ENCODE measurements around the gene ZNF439.
"Not testable (repeated sequence)": the region's sequence is repeated elsewhere in the genome, so short reads cannot be mapped to it uniquely, and the experiment has no call there.

The ZNF439 gene

DNA sequence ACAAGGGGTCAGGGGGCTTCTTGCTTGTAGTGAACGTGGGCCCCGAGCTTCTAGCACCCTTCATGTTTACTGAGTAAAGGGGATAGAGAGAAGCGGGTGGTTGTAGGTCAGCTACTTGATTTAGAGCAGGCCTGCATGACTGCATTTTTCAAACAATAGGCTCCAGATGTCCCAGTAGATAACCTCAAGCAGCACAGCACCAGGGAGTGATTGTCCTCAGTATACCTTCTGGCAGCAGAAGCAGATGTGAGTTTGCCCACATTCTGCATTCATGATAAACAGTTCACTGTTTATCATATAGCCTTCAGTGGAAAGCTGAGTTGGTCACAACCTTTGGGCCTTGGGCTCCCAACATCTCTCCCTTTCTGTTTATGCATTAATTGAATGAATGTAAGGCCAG lies 4.8 kb downstream of the ZNF439 start:
- TF ChIP-seq, protein P1, sequence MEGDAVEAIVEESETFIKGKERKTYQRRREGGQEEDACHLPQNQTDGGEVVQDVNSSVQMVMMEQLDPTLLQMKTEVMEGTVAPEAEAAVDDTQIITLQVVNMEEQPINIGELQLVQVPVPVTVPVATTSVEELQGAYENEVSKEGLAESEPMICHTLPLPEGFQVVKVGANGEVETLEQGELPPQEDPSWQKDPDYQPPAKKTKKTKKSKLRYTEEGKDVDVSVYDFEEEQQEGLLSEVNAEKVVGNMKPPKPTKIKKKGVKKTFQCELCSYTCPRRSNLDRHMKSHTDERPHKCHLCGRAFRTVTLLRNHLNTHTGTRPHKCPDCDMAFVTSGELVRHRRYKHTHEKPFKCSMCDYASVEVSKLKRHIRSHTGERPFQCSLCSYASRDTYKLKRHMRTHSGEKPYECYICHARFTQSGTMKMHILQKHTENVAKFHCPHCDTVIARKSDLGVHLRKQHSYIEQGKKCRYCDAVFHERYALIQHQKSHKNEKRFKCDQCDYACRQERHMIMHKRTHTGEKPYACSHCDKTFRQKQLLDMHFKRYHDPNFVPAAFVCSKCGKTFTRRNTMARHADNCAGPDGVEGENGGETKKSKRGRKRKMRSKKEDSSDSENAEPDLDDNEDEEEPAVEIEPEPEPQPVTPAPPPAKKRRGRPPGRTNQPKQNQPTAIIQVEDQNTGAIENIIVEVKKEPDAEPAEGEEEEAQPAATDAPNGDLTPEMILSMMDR (IDR thresholded peaks at IDR 0.05; ENCODE audit: control insufficient read depth, extremely low read depth, insufficient read depth) = no peak
- no peak for DNase-seq (ENCODE audit: low read depth)
- H3K4me3 ChIP-seq (ENCODE audit: low read depth, low read length) = no peak overlapping the region

DNA sequence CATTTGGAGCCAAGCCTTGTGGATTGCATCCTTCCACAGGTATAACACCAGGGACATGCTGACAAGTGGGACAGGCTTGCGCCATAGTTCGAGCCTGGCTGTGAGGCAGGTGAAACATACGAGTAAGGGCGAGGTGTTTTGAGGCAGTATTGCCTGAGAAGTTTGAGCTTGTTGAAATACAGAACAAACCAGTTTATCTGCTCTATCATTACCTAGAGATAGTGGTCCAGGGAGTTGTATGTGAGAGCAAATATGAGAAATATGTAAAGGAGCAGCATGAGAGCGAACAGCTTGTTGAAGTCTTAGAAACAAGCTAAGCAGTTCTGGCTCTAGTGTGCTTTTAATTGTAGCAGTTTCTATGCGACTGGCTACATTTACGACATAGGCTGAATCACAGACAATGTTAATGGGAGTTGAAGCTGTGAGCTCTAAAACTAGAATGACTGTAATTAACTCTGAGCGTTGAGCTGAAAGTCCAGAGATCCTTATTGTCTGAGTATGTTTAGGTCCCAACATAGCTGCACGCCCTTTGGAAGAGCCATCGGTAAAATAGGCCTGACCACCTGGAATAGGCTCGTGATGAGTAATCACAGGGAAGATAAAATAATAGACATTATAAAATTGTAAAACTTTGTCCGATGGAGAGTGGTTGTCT lies 8.2 kb downstream of the ZNF439 start:
- no peak overlapping the region for H3K4me3 ChIP-seq (ENCODE audit: low read depth, low read length)
- TF ChIP-seq, protein P1 (IDR thresholded peaks at IDR 0.05; ENCODE audit: control insufficient read depth, extremely low read depth, insufficient read depth) = no peak
- no peak for DNase-seq (ENCODE audit: low read depth)

DNA sequence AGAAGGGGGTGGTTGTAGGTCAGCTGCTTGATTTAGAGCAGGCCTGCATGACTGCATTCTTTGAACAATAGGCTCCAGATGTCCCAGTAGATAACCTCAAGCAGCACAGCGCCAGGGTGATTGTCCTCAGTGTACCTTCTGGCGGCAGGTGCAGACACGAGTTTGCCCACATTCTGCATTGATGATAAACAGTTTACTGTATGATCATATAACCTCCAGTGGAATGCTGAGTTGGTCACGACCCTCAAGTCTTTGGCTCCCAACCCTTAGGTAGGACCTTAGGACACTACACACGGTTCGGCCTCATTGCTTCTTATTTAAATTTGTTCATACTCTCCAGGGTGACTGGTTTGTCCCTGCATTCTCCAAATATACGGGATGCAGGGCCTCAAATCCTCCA lies 12.2 kb downstream of the ZNF439 start:
- TF ChIP-seq, protein P1 (IDR thresholded peaks at IDR 0.05; ENCODE audit: control insufficient read depth, extremely low read depth, insufficient read depth) = no peak
- no peak for DNase-seq (ENCODE audit: low read depth)
- no peak overlapping the region for H3K4me3 ChIP-seq (ENCODE audit: low read depth, low read length)

DNA sequence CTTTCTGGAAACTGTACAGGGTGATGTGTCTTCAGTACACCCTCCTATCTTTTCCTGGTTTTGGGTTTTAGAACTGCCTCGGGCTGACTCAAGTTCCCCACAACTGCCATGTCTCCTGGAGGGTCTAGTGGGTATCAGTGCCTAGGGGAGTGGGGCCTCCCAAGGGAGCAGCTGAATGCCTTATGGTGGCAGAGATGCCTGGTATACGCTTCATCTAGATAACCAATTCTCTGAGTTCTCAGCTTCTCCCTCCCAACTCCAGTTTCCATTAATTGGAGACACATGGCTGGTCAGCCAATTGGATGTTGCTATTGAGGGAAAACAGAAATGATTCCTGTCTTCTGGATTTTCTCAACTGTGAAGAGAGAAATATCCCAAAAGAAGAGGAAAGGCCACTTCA lies 12.8 kb downstream of the ZNF439 start:
- no peak for DNase-seq (ENCODE audit: low read depth)
- TF ChIP-seq, protein P1 (IDR thresholded peaks at IDR 0.05; ENCODE audit: control insufficient read depth, extremely low read depth, insufficient read depth) = no peak
- H3K4me3 ChIP-seq (ENCODE audit: low read depth, low read length) = no peak overlapping the region

DNA sequence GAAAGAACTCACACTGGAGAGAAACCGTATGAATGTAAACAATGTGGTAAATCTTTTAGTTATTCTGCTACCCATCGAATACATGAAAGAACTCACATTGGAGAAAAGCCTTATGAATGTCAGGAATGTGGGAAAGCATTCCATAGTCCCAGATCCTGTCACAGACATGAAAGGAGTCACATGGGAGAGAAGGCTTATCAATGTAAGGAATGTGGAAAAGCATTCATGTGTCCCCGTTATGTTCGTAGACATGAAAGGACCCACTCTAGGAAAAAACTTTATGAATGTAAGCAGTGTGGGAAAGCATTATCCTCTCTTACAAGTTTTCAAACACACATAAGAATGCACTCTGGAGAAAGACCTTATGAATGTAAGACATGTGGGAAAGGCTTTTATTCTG lies 19.2 kb downstream of the ZNF439 start:
- DNase-seq (ENCODE audit: low read depth); H3K4me3 ChIP-seq (ENCODE audit: low read depth, low read length): not testable (repeated sequence)

DNA sequence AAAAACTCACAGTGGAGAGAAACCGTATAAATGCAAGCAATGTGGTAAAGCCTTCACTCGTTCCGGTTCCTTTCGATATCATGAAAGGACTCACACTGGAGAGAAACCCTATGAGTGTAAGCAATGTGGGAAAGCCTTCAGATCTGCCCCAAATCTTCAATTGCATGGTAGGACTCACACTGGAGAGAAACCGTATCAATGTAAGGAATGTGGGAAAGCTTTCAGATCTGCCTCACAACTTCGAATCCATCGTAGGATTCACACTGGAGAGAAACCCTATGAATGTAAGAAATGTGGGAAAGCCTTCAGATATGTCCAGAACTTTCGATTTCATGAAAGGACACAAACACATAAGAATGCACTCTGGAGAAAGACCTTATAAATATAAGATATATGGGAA lies 19.7 kb downstream of the ZNF439 start:
- TF ChIP-seq, protein P1 (IDR thresholded peaks at IDR 0.05; ENCODE audit: control insufficient read depth, extremely low read depth, insufficient read depth) = no peak
- H3K4me3 ChIP-seq (ENCODE audit: low read depth, low read length) = no peak overlapping the region
- no peak for DNase-seq (ENCODE audit: low read depth)

DNA sequence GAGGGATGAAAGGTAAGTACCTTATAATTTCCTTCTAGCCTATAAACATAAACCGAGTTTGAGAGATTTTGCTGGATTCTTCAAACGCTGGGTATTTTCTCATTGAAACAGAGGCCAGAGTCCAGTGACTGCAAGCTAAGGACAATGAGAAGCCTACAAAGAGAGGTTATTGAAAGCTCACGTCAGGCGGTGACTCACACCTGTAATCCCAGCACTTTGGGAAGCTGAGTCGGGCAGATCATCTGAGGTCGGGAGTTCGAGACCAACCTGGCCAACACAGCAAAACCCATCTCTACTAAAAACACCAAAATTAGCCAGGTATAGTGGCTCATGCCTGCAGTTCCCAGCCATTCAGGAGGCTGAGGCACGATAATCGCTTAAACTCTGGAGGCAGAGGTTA lies 24.1 kb downstream of the ZNF439 start:
- no peak for DNase-seq (ENCODE audit: low read depth)
- TF ChIP-seq, protein P1 (IDR thresholded peaks at IDR 0.05; ENCODE audit: control insufficient read depth, extremely low read depth, insufficient read depth) = no peak

More for the DNA sequence above, 24.1 kb downstream of the ZNF439 start:
- no peak overlapping the region for H3K4me3 ChIP-seq (ENCODE audit: low read depth, low read length)
